Stomach (tissue), 4 donors: Measurements from ENCODE around the gene KCNG3.

Experiments used
- CTCF ChIP-seq, 7 experiments: fragments of 450-650 bp in 4 of 7; fragments of 200-600 bp in 3 of 7; sonication (generic) in 3 of 7; IDR thresholded peaks; one replicate each; pipeline ENCODE4 v1.5.1; 2016 to 2019; ENCODE audit warnings: antibody characterized with exemption in 7 of 7, control low read depth in 2 of 7, mild to moderate bottlenecking in 1 of 7
- POLR2AphosphoS5 ChIP-seq, 3 donors: sonication (generic); formaldehyde crosslinking; IDR thresholded peaks; one replicate each; pipeline ENCODE4 v1.6.1; 2016; ENCODE audit warnings: antibody characterized with exemption in 3 of 3

- no peak for TF ChIP-seq CTCF (IDR thresholded peaks at IDR 0.05)
- no peak for TF ChIP-seq POLR2AphosphoS5 (IDR thresholded peaks at IDR 0.05)
These were observed 57.4 kb downstream of the KCNG3 start for GRCh38 chr2:42436370-42436769.
